Pancreas (tissue), 10 donors: ENCODE results near the gene ZMIZ1. TPM values are rescaled to one million over a fixed set of nuclear protein-coding genes. Genes with fewer than 3 reads are reported as not detected.

Source experiments
- ATAC-seq, 4 donors: fragments of 200-7000 bp; cut with Tn5 transposase; one replicate each; pipeline versions ENCODE4 v1.8.0 to v1.9.1; 2020; ENCODE audit warnings: mild to moderate bottlenecking in 4 of 4, moderate library complexity in 4 of 4
- DNase-seq, 6 donors: peaks; one replicate each; pipeline ENCODE4 v3.0.0-alpha.2; 2020
- FAIRE-seq: peaks from 2 replicates; lab custom pipeline; 2012; peaks lifted over from hg19 to GRCh38; lab: Jason Lieb, UNC
- H3K27ac ChIP-seq, 4 donors: fragments of 200-600 bp; sonication (generic); 1 replicate in 3 of 4; 2 replicates in 1 of 4; pipeline versions ENCODE4 v1.5.0 to v1.8.0; 2020
- H3K27me3 ChIP-seq, 4 donors: fragments of 200-600 bp; one replicate each; pipeline ENCODE4 v1.8.0; 2021
- H3K36me3 ChIP-seq, 3 donors: fragments of 200-600 bp; sonication (generic) in 1 of 3; one replicate each; pipeline versions ENCODE4 v1.5.0 to v1.8.0; 2020 to 2021
- H3K4me1 ChIP-seq, 3 donors: fragments of 200-600 bp; one replicate each; pipeline ENCODE4 v1.8.0; 2021
- H3K4me3 ChIP-seq, 4 donors: fragments of 200-600 bp; sonication (generic) in 2 of 4; one replicate each; pipeline versions ENCODE4 v1.5.0 to v1.8.0; 2020 to 2021
- H3K9me3 ChIP-seq, 4 donors: fragments of 200-600 bp; one replicate each; pipeline ENCODE4 v1.8.0; 2021
- CTCF ChIP-seq, 4 donors: fragments of 200-600 bp; sonication (generic) in 3 of 4; IDR thresholded peaks; one replicate each; pipeline versions ENCODE4 v1.5.0 to v1.8.0; 2021; ENCODE audit warnings: antibody characterized with exemption in 4 of 4
- WGBS, 2 donors: extraction: QIAGEN DNeasy Blood & Tissue Kit; methylation state at CpG; one replicate each; pipeline ENCODE4 v1.1.7; 2013; 5-methylcytosine and 5-hydroxymethylcytosine counted together
- intact Hi-C, 3 donors: fragments of 100-400 bp; cut with DNase I; formaldehyde crosslinking; loops; one replicate each; pipeline versions ENCODE4 v1.11.1 to v1.14.2; 2022
- polyA plus RNA-seq, 2 donors: library from polyadenylated mRNA; stranded (reverse); fragments of 200-250 nt; gene quantifications; one replicate each; pipeline ENCODE4 v1.2.3, GENCODE V29; 2013
- total RNA-seq, 6 donors: library from RNA; stranded (reverse); fragmentation: NEBNext Ultra II Directional in 4 of 6; extraction: Animal tissue kit (Norgen Biotek cat#: 25700) in 4 of 6; gene quantifications; one replicate each; pipeline versions ENCODE4 v1.2.1 to v1.2.4, GENCODE V29; 2021 to 2023
- donor health status: healthy with polysubstance abuse.
- donor health status: DM: no; HTN: no; CAD: no; lungs with moderate emphysema.
- donor health status: DM: no; HTN: no; CAD: no.
- donor health status: control.
- donor health status: control.
- donor health status: Bipolar disorder and iron deficiency.
- donor health status: DM: yes; HTN: yes; CAD: no.
- donor health status: DM: no; HTN: no; CAD: no.
- donor health status: DM: no; HTN: no; CAD: no.
- donor health status: DM: yes; HTN: yes; CAD: no.

The ZMIZ1 gene
- total and polyA plus RNA-seq, 8 donors = 14.5 to 45.0 (median 21.9) TPM

- FAIRE-seq = no peak
- Histone ChIP-seq H3K36me3 (no peaks in the 10 kb centered on the region), H3K4me1 (peaks cover 3 to 10% (median 7%) of the 10 kb centered on the region in 3 donors), H3K27ac (no peak overlapping the region), H3K4me3 (no peak overlapping the region), H3K9me3 (no peaks in the 10 kb centered on the region), H3K27me3 (no peaks in the 10 kb centered on the region)
- no peak for TF ChIP-seq CTCF (IDR thresholded peaks at IDR 0.05)
- intact Hi-C loops = no loop called here
- no peak for ATAC-seq
- WGBS, 2 donors = 82 to 84% methylated on average over 3 of the region's 3 CpGs
- DNase-seq = no peak
These were observed 187.6 kb downstream of the ZMIZ1 start for GRCh38 chr10:79256264-79256806.

- Histone ChIP-seq H3K9me3 (no peaks in the 10 kb centered on the region), H3K27me3 (no peaks in the 10 kb centered on the region), H3K27ac (no peak overlapping the region), H3K4me3 (no peak overlapping the region), H3K36me3 (no peaks in the 10 kb centered on the region), H3K4me1 (peaks cover 3 to 13% (median 7%) of the 10 kb centered on the region in 3 donors)
- FAIRE-seq (no peak), ATAC-seq (no peak), DNase-seq (no peak)
- intact Hi-C loops = no loop called here
- 60 to 62% methylated on average over 10 of the region's 10 CpGs for WGBS, 2 donors
- TF ChIP-seq CTCF (IDR thresholded peaks at IDR 0.05) = no peak
These were observed 190.1 kb downstream of the ZMIZ1 start for GRCh38 chr10:79258894-79259293.

GRCh38 chr10:79259834-79260233 lies 191.1 kb downstream of the ZMIZ1 start:
- no peak for ATAC-seq
- FAIRE-seq = no peak
- intact Hi-C loops = no loop called here
- Histone ChIP-seq H3K4me1 (peaks cover 3 to 13% (median 7%) of the 10 kb centered on the region in 3 donors), H3K9me3 (no peaks in the 10 kb centered on the region), H3K27ac (no peak overlapping the region), H3K27me3 (no peaks in the 10 kb centered on the region), H3K36me3 (no peaks in the 10 kb centered on the region), H3K4me3 (no peak overlapping the region)
- WGBS, 2 donors = 81 to 82% methylated on average over 7 of the region's 7 CpGs
- TF ChIP-seq CTCF (IDR thresholded peaks at IDR 0.05) = no peak
- DNase-seq = no peak

- DNase-seq (peak in 3 of 6 donors; percentile 44 to 73 (median 49)), ATAC-seq (peak; percentile 56 to 78 (median 62)), FAIRE-seq (no peak)
- 37 to 46% methylated on average over 24 of the region's 24 CpGs for WGBS, 2 donors
- Histone ChIP-seq H3K27me3 (no peaks in the 10 kb centered on the region), H3K27ac (peak overlapping the region in 3 of 4 donors; percentile 1 to 66 (median 50)), H3K4me3 (no peak overlapping the region), H3K4me1 (peaks cover 3 to 13% (median 7%) of the 10 kb centered on the region in 3 donors), H3K9me3 (no peaks in the 10 kb centered on the region), H3K36me3 (no peaks in the 10 kb centered on the region)
- intact Hi-C loops = no loop called here
- TF ChIP-seq CTCF (IDR thresholded peaks at IDR 0.05) = no peak
These were observed 192.3 kb downstream of the ZMIZ1 start for GRCh38 chr10:79260811-79261740.
